ENCODE data around the gene TPI1. TPM values are rescaled to one million over a fixed set of nuclear protein-coding genes. Genes with fewer than 3 reads are reported as not detected.

The TPI1 gene
- total and polyA plus RNA-seq, 4 donors = 190 to 547 (median 396) TPM

- TF ChIP-seq, protein P1, sequence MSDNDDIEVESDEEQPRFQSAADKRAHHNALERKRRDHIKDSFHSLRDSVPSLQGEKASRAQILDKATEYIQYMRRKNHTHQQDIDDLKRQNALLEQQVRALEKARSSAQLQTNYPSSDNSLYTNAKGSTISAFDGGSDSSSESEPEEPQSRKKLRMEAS (IDR thresholded peaks at IDR 0.05) = no peak
- TF ChIP-seq CTCF (IDR thresholded peaks at IDR 0.05; ENCODE audit: low read depth, low read length, missing input control) = no peak
- Histone ChIP-seq H3K36me3 (ENCODE audit: control insufficient read depth in 4 of 4, insufficient read depth in 3 of 4, low read depth in 1 of 4, low read length in 3 of 4) (no peaks in the 10 kb centered on the region), H3K4me1 (ENCODE audit: control insufficient read depth in 4 of 4, insufficient read depth in 4 of 4, low read length in 3 of 4) (peaks cover 5 to 18% (median 12%) of the 10 kb centered on the region in 4 donors), H3K9me3 (ENCODE audit: control insufficient read depth in 4 of 4, low read length in 3 of 4) (no peaks in the 10 kb centered on the region), H3K27ac (ENCODE audit: low read depth in 1 of 2, low read length in 2 of 2) (no peak within 1 kb of the TSS), H3K9ac (ENCODE audit: low read depth in 1 of 2, low read length in 2 of 2) (no peak within 1 kb of the TSS), H3K4me3 (ENCODE audit: low read depth in 1 of 3, low read length in 3 of 3) (peak within 1 kb of the TSS in 2 of 3 donors; percentile 53 to 62), H3K27me3 (ENCODE audit: control insufficient read depth in 4 of 4, insufficient read depth in 4 of 4, low read length in 3 of 4) (peaks cover 0 to 2% (median 0%) of the 10 kb centered on the region in 4 donors)
- WGBS = 2% methylated on average over 60 of the region's 60 CpGs
- DNase-seq (ENCODE audit: low spot score) = no peak
Observed at GRCh38 chr12:6827982-6828780, 39.1 kb upstream of the TPI1 start, which contains the start of gene P3H3. Gene P3H3 (plus strand): TSS chr12:6828407. CDS start chr12:6828441, 34 bp downstream.

GRCh38 chr12:6828781-6829535 is 38.4 kb upstream of the TPI1 start:
- no peaks in the 10 kb centered on the region for H3K9me3 ChIP-seq (ENCODE audit: control insufficient read depth in 4 of 4, low read length in 3 of 4)
- H3K27ac ChIP-seq (ENCODE audit: low read depth in 1 of 2, low read length in 2 of 2) = no peak overlapping the region
- H3K4me1 ChIP-seq (ENCODE audit: control insufficient read depth in 4 of 4, insufficient read depth in 4 of 4, low read length in 3 of 4) = peaks cover 5 to 18% (median 12%) of the 10 kb centered on the region in 4 donors
- no peak overlapping the region for H3K9ac ChIP-seq (ENCODE audit: low read depth in 1 of 2, low read length in 2 of 2)
- peak overlapping the region in 2 of 3 donors; percentile 53 to 62 for H3K4me3 ChIP-seq (ENCODE audit: low read depth in 1 of 3, low read length in 3 of 3)
- TF ChIP-seq, protein P2, sequence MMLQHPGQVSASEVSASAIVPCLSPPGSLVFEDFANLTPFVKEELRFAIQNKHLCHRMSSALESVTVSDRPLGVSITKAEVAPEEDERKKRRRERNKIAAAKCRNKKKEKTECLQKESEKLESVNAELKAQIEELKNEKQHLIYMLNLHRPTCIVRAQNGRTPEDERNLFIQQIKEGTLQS (IDR thresholded peaks at IDR 0.05) = no peak
- TF ChIP-seq FOXA2 (IDR thresholded peaks at IDR 0.05) = no peak
- TF ChIP-seq ZBTB33 (IDR thresholded peaks at IDR 0.05) = no peak
- H3K36me3 ChIP-seq (ENCODE audit: control insufficient read depth in 4 of 4, insufficient read depth in 3 of 4, low read depth in 1 of 4, low read length in 3 of 4) = no peaks in the 10 kb centered on the region
- peaks cover 0 to 2% (median 0%) of the 10 kb centered on the region in 4 donors for H3K27me3 ChIP-seq (ENCODE audit: control insufficient read depth in 4 of 4, insufficient read depth in 4 of 4, low read length in 3 of 4)
- DNase-seq (ENCODE audit: low spot score) = no peak
- WGBS = 6% methylated on average over 71 of the region's 71 CpGs

DNA sequence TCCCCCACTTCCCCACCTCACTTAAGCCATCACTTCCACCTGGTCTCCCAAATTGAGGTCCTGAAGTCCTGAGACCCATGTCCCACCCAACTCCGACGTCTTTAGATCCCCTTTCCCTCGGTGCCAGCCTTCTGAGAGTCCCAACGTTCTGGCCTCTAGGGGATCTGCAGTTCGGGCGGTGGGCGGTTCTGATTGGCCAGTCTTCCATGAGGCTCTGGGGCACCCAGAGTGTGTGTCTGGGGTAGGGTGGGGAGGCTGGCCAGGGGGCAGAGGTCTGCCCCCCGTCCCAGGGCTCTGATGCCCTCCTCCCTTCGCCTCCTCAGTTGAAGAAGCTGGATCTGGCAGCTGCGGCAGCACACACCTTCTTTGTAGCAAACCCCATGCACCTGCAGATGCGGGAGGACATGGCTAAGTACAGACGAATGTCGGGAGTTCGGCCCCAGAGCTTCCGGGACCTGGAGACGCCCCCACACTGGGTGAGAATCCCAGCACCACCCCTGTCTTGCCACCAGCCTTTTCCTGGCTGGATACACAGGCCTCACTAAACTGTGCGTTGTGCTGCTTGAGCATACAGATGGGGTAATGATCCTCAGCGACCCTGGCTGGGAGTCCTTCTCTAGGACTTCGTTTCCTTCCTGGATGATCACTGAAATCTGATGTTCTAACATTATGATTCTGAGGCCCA is 37.7 kb upstream of the TPI1 start:
- Histone ChIP-seq H3K27ac (ENCODE audit: low read depth in 1 of 2, low read length in 2 of 2) (no peak overlapping the region), H3K9me3 (ENCODE audit: control insufficient read depth in 4 of 4, low read length in 3 of 4) (no peaks in the 10 kb centered on the region), H3K9ac (ENCODE audit: low read depth in 1 of 2, low read length in 2 of 2) (no peak overlapping the region), H3K4me1 (ENCODE audit: control insufficient read depth in 4 of 4, insufficient read depth in 4 of 4, low read length in 3 of 4) (peaks cover 5 to 18% (median 12%) of the 10 kb centered on the region in 4 donors), H3K36me3 (ENCODE audit: control insufficient read depth in 4 of 4, insufficient read depth in 3 of 4, low read depth in 1 of 4, low read length in 3 of 4) (no peaks in the 10 kb centered on the region), H3K27me3 (ENCODE audit: control insufficient read depth in 4 of 4, insufficient read depth in 4 of 4, low read length in 3 of 4) (peaks cover 0 to 2% (median 0%) of the 10 kb centered on the region in 4 donors), H3K4me3 (ENCODE audit: low read depth in 1 of 3, low read length in 3 of 3) (peak overlapping the region in 1 of 3 donors; percentile 62)
- TF ChIP-seq SP1 (IDR thresholded peaks at IDR 0.05) (no peak), CTCF (IDR thresholded peaks at IDR 0.05; ENCODE audit: low read depth, low read length, missing input control) (no peak), GABPA (IDR thresholded peaks at IDR 0.05 in 1 of 2, conservative IDR thresholded peaks at IDR 0.05 in 1 of 2) (no peak), JUND (IDR thresholded peaks at IDR 0.05) (no peak), TAF1 (conservative IDR thresholded peaks at IDR 0.05) (no peak), RAD21 (IDR thresholded peaks at IDR 0.05) (no peak), HNF4A (conservative IDR thresholded peaks at IDR 0.05) (no peak), ZBTB33 (IDR thresholded peaks at IDR 0.05) (no peak), YY1 (IDR thresholded peaks at IDR 0.05) (no peak), NR2F2 (IDR thresholded peaks at IDR 0.05) (no peak), EGR1 (IDR thresholded peaks at IDR 0.05; ENCODE audit: low read depth in 2 of 2) (no peak)
- TF ChIP-seq, protein P1 (IDR thresholded peaks at IDR 0.05) = no peak
- 71% methylated on average over 19 of the region's 19 CpGs for WGBS
- no peak for DNase-seq (ENCODE audit: low spot score)

Measured in liver (tissue), 9 donors.